GM21367 (cell line): Measurements from ENCODE around the gene APLNR.
A peak's percentile ranks its signal among the peaks of the same experiment; 100 is the strongest.

Experiments used
- ATAC-seq: cut with Tn5 transposase; IDR thresholded peaks from one replicate; pipeline ENCODE4 v1.9.1; 2021; ENCODE audit not compliant: unreplicated experiment

The APLNR gene

DNA sequence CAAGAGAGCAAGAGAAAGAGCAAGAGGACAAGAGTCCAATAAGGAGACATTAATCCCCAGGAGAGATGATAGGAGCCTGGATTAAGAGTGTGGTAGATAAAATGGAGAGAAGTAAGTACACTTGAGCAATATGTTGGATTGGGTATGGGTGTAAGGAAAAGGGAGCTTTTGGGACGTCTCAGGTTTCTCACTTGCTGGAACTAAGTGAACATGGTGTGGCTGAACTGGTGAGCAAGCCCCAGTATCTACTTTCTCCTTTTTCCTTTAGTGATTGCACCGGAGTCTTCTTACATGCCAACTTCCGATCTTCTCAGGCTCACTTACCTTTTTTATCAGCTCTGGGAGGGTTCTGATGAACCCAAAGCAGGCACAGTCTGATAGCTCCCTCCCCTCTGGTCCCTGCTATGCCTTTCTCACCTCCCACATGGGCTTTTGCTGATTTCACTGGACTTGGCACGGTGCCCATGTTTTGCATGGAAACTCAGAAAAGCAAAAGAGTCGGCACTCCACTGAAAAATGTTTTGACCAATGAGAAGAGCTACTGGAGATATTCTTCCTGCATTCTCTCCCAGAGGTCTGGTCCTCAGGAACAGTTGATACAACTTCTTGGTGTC, 14.5 kb upstream of the APLNR start:
- ATAC-seq = no peak

DNA sequence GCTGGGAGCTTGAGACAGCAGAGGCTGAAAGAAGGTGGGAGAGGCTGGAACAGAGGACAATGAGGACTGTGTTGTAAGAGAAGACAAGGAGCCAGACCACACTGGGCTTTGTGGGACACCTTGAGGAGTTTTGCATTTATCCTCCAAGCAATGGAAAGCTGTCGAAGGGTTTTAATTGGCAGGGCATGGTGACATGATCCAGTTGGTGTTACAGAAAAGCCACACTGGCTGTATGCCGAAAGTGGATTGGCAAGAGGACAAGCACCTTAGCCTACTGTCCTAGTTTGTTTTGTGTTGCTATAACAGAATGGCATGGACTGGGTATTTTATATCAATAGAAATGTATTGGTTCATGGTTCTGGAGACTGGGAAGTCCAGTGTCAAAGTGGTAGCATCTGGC, 14.0 kb upstream of the APLNR start:
- ATAC-seq = no peak

DNA sequence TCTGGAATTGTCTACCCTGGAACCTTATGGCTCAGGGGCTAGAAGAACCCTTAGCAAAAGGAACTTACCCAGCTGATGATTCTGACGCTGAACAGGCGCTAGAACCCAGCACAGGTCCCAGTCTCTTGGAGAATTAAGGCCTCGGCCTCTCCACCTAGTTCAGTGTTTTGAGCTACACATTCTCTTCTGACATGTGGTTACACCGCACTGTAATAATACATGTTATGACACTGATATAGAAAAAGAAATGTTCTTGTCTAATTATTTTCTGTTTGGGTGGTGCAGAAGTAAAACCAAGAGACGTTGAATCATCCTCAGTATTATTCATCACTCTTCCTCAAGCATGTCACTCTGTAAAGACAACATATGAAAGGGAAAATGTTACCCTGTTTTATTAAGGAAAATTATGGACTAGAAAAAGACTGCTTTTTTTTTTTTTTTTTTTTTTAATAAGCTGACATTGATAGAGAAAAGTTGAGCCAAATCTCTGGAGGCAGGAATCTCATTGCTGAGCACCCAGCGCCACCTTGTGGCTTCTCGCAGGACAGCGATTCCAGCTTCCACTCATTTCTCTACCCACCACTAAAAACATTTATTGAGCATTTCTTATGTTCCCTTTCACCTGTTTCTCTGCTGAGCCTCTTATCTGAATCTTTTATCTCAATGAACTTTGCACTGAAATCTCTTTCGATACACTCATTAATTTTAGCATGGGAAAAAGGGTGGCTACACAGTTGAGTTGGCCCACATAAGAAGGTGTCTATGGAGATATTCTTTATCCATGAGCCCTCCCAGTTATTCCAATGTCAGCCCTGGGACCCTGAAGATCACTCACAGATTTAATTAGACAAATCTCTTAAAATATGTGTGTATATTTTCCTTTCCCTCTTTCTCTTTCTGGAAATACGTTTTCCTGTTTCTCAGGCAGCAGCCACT, 12.6 kb upstream of the APLNR start:
- peak; percentile 24 for ATAC-seq

DNA sequence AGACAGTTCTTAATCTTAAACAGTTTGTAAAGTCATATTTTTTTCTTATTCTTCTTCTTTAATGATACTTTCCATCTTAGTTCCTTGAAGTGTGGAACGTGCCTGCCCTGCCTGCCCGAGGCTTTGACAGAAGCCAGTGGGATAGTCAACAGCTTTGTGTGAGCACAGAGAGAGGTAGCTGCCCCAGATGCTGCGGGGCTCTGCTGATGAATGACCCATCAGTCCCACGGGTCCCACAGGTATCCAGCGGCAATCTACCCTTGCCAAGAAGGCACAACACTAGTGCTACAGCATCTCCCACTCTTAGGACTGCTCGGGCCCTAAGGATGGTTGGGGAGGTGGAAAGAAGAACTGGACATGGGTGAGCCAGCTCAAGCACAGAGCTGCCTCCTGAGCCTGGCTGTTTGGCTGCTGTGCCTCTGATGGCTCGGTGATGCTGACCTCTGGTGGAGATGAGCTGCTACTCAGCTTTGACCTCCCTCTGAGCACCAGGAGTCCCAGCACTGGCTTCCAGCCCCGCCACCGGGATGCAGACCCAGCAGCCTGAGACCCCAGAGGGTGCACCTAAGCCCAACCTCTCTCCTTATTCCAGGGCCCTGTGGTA, 11.8 kb upstream of the APLNR start:
- peak; percentile 75 for ATAC-seq

DNA sequence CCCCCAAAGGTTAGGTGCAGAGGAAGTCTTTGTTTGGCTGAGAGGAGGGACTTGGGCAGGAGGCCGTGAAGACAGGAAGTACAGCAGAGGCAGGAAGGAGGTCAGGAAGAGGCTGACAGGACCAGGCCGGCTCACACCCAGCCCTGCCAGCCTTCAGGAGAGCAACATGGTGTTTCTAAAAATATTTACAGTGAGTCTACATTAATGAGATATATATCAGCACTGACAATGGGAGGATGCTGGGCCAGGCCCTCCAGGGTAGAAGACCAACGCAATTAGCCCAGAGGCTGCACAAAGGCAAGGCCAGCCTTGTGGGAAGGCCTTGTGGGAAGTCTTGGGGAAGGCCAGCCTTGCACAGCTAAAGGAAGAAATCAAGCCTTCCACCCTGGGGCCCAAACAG, 7.9 kb upstream of the APLNR start:
- ATAC-seq = no peak

DNA sequence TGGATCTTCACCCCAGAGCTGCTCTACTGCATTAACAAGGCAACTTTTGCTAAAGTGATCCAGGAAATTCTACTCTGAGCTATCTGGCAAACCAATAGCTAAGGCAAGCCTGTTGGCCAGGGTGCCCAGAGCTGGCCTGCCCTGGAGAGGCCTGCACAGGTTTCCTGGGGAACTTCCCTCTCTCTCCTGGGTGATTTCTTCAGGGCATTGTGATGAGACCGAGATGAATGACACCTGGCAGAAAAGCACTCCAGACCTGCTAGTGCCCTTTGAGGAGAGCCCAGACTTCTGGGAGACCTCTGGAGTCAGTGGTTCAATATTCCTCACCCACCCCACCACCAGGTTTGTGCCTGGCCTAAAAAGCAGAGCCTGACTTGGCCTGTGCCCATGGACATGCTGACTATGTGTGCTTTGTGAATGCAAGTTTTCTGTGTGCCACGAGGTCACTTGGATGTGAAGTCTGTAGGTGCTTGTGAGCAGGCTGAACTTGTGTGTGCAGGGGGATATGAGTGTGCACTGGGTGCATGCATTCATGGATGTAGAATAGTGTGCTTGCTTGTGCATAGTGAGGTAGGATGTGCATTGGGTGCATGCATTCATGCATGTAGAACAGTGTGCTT, 4.4 kb upstream of the APLNR start:
- ATAC-seq = no peak

DNA sequence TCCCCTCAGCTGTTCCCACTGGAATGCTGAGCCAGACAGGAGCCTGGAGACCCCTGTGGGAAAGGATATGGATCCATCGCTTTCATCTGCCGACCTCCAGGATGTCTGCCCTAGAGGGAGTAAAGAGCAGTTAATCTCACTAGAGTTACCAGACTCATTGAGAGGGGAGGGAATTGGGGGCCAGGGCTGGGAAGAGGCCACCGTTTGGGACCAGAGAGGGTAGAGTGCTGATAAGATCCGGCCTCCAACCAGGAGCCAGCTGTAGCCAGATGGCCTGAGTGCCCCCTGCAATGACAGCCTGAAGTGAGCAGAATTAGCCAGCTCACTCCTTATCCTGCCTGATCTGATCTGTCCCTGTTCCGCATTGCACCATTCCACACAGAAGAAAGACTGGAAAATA, 3.7 kb upstream of the APLNR start:
- no peak for ATAC-seq

DNA sequence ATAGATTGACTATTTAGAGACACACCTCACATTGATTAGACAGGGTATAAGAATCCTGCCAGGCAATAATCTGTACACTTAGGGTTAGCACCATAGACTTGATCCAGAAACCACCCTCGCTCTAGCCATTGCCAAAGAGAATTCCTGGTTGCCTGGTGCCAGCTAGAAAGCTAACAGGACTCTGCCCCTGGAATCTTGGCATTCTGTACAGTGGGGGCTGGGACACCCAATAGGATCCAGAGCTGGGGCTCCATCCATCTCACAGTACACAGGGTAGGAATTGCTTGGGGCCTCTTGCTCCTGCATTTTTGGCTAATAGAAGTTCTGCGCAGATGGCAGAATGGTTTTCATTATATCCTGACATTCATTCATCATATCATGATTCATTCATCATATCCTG, 3.0 kb upstream of the APLNR start:
- ATAC-seq = no peak

DNA sequence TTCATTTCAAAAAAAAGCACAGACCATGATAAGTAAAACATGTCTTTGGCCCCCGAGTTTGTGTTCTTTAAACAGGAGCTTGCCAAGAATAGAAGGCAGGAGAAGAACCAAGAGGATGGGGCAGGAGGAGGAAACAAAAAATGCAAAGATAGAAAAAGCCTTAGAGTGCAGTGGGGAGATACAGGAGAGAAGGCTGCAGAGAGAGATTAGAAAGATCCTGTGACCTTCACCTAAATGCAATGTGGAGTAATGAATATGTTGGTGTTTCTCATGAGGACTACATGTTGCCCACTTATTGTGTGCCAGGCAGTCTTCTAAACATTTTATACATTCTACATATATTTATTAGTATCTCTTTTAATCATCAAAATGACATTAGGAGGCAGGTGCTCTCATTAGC, 2.3 kb upstream of the APLNR start:
- no peak for ATAC-seq

DNA sequence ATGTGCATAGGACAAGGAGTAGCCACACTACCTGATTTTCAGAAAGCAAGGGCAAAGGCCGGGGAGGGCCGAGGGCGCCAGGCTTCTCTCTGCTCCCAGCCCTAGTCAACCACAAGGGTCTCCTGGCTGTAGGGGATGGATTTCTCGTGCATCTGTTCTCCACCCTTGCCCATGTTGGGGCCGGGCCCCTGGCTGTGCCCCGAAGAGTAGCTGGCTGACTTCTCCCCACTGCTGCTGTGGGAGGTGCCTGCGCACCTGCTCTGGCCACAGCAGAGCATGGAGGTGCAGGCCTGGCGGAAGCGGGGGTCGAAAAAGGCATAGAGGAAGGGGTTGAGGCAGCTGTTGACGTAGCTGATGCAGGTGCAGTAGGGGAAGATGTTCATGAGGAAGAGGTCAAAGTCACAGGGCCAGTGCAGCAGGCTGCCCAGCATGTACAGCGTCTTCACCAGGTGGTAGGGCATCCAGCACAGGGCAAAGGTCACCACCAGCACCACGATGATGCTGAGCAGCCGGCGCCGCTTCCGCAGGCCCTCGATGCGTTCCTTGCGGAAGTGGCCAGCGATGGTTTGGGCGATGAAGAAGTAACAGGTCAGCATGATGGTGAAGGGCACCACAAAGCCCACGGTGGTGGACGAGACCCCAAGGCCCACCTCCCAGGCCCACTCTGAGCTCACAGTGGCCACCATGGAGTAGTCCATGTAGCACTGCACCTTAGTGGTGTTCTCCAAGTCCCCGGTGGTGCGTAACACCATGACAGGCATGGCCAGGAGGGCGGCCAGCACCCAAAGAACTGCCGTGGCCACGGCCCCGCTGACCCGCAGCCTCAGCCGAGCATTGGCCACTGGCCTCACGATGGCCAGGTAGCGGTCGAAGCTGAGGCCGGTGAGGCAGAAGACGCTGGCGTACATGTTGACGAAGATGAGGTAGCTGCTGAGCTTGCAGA, 1.0 kb downstream of the APLNR start:
- no peak for ATAC-seq

DNA sequence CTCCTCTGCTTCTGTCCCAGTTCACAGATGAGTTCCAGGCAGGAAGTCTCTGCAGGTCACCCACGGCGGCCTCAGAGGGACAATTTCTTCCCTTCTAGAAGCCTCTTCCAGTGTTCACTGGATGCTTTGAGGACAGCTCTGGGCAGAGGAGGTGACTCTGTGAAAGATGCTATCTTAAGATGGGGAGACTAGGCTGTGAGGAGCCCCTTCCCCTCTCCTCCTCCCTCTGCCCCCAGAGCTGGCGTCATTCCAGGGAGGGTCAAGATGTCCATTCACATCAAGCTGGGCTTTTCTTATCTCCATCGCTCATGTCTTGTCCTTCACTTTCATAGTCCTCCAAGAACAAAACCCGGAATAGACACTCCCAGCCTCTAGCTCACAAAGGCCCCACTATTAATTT, 3.3 kb downstream of the APLNR start:
- ATAC-seq = no peak

DNA sequence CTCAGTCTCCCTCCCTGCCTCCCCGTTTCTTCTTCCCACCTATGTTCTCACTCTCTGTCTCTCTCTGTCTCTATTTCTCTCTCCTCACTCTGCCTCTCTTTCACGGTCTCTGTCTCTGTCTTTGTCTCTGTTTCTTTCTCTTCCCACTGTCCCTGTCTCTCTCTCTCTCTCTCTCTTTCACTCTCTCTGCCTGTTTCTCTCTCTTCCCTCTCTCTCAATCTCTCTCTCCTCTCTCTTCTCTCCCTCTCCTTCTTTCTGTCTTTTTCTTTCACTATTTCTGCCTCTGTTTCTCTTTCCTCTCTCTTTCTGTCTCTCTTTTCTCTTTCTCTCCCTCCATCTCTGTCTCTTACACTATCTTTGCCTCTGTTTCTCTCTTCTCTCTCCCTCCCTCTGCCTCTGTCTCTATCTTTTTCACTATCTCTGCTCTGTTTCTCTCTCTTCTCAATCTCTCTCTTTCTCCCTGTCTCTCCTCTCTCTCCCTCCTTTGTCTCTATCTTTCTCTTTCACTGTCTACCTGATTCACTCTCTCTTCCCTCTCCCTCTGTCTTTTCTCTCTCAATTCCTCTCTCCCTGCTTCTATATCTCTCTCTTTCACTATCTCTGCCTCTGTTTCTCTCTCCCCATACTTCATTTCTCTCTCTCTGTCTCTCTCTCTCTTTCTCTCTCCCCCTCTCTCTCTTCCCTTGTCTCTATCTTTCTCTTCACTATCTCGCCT, 5.4 kb downstream of the APLNR start:
- no peak for ATAC-seq

DNA sequence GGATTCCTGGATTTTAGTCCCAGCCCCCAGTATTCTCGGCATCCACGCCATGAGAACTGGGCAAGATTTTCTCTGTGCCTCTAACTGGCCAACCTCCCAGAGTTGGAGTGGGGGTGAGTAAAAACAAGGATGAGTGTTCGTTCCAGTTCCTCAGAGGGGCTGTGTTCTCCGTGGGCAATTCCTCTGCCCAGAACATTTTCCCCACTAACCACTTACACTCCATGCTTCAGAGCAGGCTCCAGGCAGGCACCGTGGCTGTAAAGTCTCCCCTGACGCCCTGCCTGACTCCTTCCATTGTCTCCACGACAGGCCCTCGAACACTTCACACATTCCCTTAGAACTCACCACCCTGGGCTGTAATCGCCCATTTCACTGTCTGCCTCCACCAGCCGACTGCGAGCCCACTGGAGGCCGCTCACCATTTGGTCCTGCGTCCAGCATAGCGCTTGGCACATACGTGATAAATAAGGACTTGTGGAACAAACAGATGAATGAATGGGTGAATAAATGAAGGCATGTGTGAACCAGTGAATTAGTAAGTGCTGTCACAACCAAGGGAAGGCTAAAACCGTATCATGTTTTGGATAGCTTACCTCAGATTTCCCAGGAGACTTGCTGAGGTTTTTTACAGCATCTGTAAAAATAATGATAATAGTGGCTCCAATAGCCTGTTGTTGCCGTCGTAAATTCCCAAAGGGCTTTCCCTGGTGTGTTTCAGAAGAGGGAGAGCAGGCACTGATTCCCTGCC, 6.1 kb downstream of the APLNR start:
- no peak for ATAC-seq

DNA sequence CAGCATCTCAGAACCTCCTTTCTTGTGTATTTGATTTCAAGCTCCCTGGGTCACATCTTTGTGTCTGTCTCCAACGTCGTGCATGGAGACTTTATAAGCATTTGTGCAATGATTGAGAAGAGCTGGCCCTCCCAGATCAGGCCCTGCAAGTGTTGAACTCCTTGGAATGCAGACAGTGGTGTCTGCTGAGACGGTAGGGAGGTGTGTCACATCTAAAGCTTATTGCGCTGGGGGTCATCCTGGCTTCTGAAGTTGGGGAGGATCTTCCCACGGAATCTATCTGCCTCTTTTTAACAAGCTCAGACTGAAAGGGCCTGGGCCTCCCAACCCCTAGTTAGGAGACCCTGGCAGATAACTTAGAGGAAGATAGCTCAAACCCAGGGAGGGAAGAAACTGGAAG, 6.7 kb downstream of the APLNR start:
- ATAC-seq = no peak

DNA sequence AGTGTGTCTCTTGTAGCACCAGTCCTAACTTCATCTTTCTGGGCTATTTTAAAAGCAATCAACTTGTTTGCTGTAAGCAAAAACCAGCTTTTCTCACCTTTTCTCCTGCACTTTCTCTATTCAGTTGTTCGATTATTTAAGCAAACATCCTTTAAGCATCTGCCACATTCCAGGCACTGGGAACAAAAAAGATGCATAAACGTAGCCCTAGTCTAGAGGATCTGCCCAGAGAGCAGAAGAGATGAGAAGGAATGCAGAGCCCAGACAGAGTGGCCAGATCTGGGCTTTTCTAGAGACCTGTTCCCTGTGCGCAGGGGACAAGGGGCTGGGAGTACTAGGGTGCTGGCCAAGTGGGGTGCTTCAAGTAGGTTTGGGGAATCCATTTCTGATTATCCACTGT, 8.4 kb downstream of the APLNR start:
- no peak for ATAC-seq

DNA sequence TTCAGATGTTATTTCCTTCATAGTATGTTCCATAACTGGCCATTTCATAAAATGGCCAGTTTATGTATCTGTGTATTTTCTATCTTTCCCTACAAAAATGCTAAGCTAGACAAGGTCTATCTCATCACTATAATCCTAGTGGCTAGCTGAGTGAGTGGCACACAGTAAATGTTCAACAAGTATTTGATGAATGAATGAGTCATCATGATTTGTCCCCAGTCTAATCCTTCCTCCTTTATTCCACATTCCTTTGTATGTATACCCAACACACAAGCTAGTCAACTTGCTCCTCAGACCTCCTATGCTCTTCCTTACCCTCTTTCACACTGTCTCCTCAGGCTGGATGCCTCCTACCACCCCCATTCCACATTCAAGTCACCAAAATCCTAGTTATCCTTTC, 12.5 kb downstream of the APLNR start:
- no peak for ATAC-seq

DNA sequence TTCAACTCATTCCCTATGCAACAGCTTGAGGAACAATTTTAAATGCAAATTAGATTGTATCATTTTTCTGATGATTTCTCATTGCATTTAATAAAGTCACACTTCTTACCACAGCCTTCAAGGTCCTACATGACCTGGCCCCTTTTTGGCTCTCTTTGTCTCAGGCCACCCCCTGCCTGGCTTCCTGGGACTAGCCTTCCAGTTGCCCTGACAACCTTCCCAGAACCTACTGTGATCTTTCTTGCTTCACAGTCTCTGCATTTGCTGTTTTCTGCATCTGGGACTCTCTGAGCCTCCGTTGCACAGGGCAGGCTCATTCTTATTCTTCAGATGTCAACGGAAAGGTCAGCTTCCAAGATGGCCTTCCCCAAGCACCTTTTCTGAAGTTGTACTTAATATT, 12.9 kb downstream of the APLNR start:
- no peak for ATAC-seq

DNA sequence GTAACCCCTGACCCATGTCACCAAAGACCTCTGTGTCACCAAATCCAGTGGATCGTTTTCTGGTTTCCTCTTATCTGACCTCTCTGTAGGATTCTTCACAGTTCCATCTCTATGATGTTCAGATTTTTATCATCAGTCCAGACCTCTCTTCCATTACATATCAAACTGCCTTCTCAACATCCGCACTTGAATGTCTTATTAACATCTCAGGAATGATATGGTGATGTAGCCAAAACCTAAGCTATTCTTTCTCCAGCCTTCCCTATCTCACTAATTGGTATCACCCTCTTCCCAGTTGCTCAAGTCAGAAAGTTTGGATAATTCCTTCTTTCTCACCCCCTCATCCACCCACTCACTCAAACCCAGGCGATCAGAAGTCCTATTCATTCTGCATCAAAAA, 13.4 kb downstream of the APLNR start:
- no peak for ATAC-seq

DNA sequence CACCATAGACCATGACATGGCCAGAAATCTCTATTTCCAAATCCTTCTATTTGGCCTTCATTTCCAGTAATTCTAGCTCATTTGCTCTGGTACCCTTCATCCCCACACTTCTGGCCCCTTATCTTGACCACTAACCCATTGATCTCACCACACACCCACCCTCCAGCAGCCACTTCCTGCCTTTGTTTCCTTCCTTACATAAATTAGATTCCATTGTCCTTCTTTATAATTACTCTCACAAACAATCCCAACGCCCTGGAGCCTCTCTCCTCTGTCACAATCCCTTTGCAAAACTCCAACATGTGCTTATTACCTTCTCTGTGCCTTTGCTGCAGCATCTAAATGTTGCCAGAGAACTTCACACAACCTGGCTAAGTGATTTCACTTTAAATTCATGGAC, 14.8 kb downstream of the APLNR start:
- ATAC-seq = no peak
